K562 (cell line): ENCODE data around the gene CLCN1. TPM values are rescaled to one million over a fixed set of nuclear protein-coding genes. Genes with fewer than 3 reads are reported as not detected.

Source experiments
- ATAC-seq: fragments of 200-7000 bp; cut with Tn5 transposase; 3 replicates; pipeline ENCODE4 v1.9.1; 2020; ENCODE audit warnings: moderate library complexity
- BruUV-seq: library from RNA; stranded (reverse); fragments of 400-500 nt; replicated peaks from 2 replicates; lab custom pipeline; 2021; lab: Mats Ljungman, UMichigan
- CTCF ChIA-PET: fragments of 300-600 bp; formaldehyde crosslinking; extraction: SDS; loops from one replicate; lab custom pipeline; 2021; ENCODE audit warnings: low intra/inter-chr PET ratio; lab: Yijun Ruan, JAX
- POLR2A ChIA-PET: fragments of 300-600, 350-650 bp; sonication (Branson Sonifier 250); formaldehyde crosslinking; extraction: SDS; loops from one replicate; lab custom pipeline; 2021; ENCODE audit warnings: antibody characterized with exemption, inconsistent platforms; lab: Yijun Ruan, JAX
- DNase-seq, 4 experiments: peaks; one replicate each; pipeline versions ENCODE4 v3.0.0 to v3.0.0-alpha.2; 2011 to 2018; ENCODE audit warnings: low spot score in 3 of 4, mixed read lengths in 3 of 4; ENCODE audit errors: extremely low read depth in 1 of 4
- FAIRE-seq: peaks from 2 replicates; lab custom pipeline; 2011; peaks lifted over from hg19 to GRCh38; lab: Jason Lieb, UNC
- H2AFZ ChIP-seq: 2 replicates; pipeline ENCODE4 v1.6.0; 2011; ENCODE audit warnings: low read depth, low read length, control low read depth, inconsistent platforms
- H3K27ac ChIP-seq: fragments of 200-600 bp; 3 replicates; pipeline ENCODE4 v1.8.0; 2011; ENCODE audit warnings: low read depth, mild to moderate bottlenecking, control low read depth, inconsistent platforms, low read length, moderate library complexity, mixed read lengths; ENCODE audit errors: extremely low read depth
- H3K27me3 ChIP-seq, 2 experiments: fragments of 300-600 bp in 1 of 2; 2 replicates in 1 of 2; 3 replicates in 1 of 2; pipeline versions ENCODE4 v1.6.0 to v1.8.0; 2011; ENCODE audit warnings: inconsistent platforms in 2 of 2, low read length in 2 of 2, mild to moderate bottlenecking in 1 of 2, mixed read lengths in 1 of 2, moderate library complexity in 1 of 2; ENCODE audit not compliant: control insufficient read depth in 2 of 2, insufficient read depth in 2 of 2
- H3K36me3 ChIP-seq: fragments of 300-600 bp; 3 replicates; pipeline ENCODE4 v1.8.0; 2011; ENCODE audit warnings: mild to moderate bottlenecking, low read length, inconsistent platforms; ENCODE audit not compliant: control insufficient read depth, insufficient read depth
- H3K4me1 ChIP-seq, 2 experiments: fragments of 200-600 bp in 1 of 2; replicated peaks in 1 of 2; 2 replicates in 1 of 2; 3 replicates in 1 of 2; pipeline versions ENCODE4 v1.5.1 to v1.8.0; 2011; ENCODE audit warnings: inconsistent platforms in 2 of 2, low read length in 2 of 2, mild to moderate bottlenecking in 1 of 2, mixed read lengths in 1 of 2, moderate library complexity in 1 of 2; ENCODE audit not compliant: control insufficient read depth in 2 of 2, insufficient read depth in 2 of 2
- H3K4me2 ChIP-seq: 2 replicates; pipeline ENCODE4 v1.6.1; 2011; ENCODE audit warnings: low read length, control low read depth, inconsistent platforms, mixed read lengths; ENCODE audit not compliant: insufficient read depth
- H3K4me3 ChIP-seq: fragments of 200-600 bp; sonication (generic), shearing (Covaris generic); 2 replicates; pipeline ENCODE4 v1.5.1; 2016; ENCODE audit warnings: control low read depth, inconsistent platforms
- H3K79me2 ChIP-seq: fragments of 200-600 bp; 3 replicates; pipeline ENCODE4 v1.8.0; 2011; ENCODE audit warnings: low read length, inconsistent platforms; ENCODE audit not compliant: control insufficient read depth, insufficient read depth
- H3K9ac ChIP-seq, 2 experiments: 2 replicates each; pipeline versions ENCODE4 v1.6.0 to v1.6.1; 2011; ENCODE audit warnings: low read depth in 2 of 2, low read length in 2 of 2, control low read depth in 1 of 2, inconsistent platforms in 1 of 2, mild to moderate bottlenecking in 1 of 2, mixed read lengths in 1 of 2; ENCODE audit not compliant: insufficient read depth in 1 of 2
- H3K9me1 ChIP-seq: one replicate; pipeline ENCODE4 v1.6.0; 2011; ENCODE audit warnings: inconsistent platforms, mild to moderate bottlenecking, low read length, moderate library complexity; ENCODE audit not compliant: control insufficient read depth, insufficient read depth
- H3K9me3 ChIP-seq: replicated peaks from 2 replicates; pipeline ENCODE4 v1.5.1; 2011; ENCODE audit warnings: low read depth, low read length, inconsistent platforms; ENCODE audit not compliant: control insufficient read depth, insufficient read depth
- H4K20me1 ChIP-seq: replicated peaks from 2 replicates; pipeline ENCODE4 v1.6.1; 2011; ENCODE audit warnings: low read length, inconsistent platforms, mixed read lengths; ENCODE audit not compliant: control insufficient read depth, insufficient read depth
- ARHGAP35 ChIP-seq: fragments of 450-650 bp; IDR thresholded peaks from 2 replicates; pipeline ENCODE4 v1.6.1; 2018; ENCODE audit not compliant: partially characterized antibody
- CBFA2T3 ChIP-seq: fragments of 450-650 bp; IDR thresholded peaks from 2 replicates; pipeline ENCODE4 v1.6.1; 2017
- KDM1A ChIP-seq, 2 experiments: fragments of 450-650 bp; IDR thresholded peaks; 2 replicates each; pipeline ENCODE4 v1.6.1; 2016; ENCODE audit warnings: mild to moderate bottlenecking in 2 of 2
- NKRF ChIP-seq: fragments of 450-650 bp; IDR thresholded peaks from 2 replicates; pipeline ENCODE4 v1.6.1; 2016; ENCODE audit warnings: borderline replicate concordance
- PHF21A ChIP-seq: fragments of 450-650 bp; IDR thresholded peaks from 2 replicates; pipeline ENCODE4 v1.6.1; 2017; ENCODE audit warnings: low read depth, borderline replicate concordance
- ZNF780A ChIP-seq: fragments of 250-450 bp; sonication (Bioruptor Pico); IDR thresholded peaks from 2 replicates; pipeline ENCODE4 v1.5.0; 2021; ENCODE audit warnings: mild to moderate bottlenecking
- WGBS: fragments of 100-300 bp; shearing (Covaris generic); methylation state at CpG from one replicate; pipeline ENCODE4 v1.1.6; 2016; ENCODE audit warnings: low coverage, mixed read lengths; ENCODE audit not compliant: insufficient coverage; ENCODE audit errors: missing lambda C conversion rate; 5-methylcytosine and 5-hydroxymethylcytosine counted together
- in situ Hi-C: fragments of 300-500 bp; cut with MboI; formaldehyde crosslinking; loops from 4 replicates; pipeline ENCODE4 v1.15.0; 2018; ENCODE audit warnings: inconsistent platforms, mixed read lengths
- intact Hi-C: fragments of 100-400 bp; cut with micrococcal nuclease; formaldehyde crosslinking; loops from 2 replicates; pipeline ENCODE4 v1.14.2; 2022
- polyA plus RNA-seq, 8 experiments: library from polyadenylated mRNA; depleted of rRNA in 4 of 8; stranded (reverse) in 5 of 8; unstranded in 3 of 8; fragments of >200 nt; fragmentation: Nextera tagmentation in 2 of 8; fragmentation: Illumina TruSeq in 1 of 8; extraction: Ambion mirVana in 2 of 8; extraction: Trizol in 1 of 8; gene quantifications; 2 replicates each; pipeline versions ENCODE4 v1.2.1 to v1.2.3, GENCODE V29; 2011 to 2014; ENCODE audit warnings: inconsistent platforms in 1 of 8, missing spikeins in 1 of 8
- total RNA-seq, 7 experiments: library from RNA; depleted of rRNA in 6 of 7; stranded (reverse); fragments of >200 nt in 6 of 7; fragmentation: Illumina TruSeq in 2 of 7; extraction: Trizol in 2 of 7; gene quantifications; 2 replicates each; pipeline versions ENCODE4 v1.2.1 to v1.2.3, GENCODE V29; 2011 to 2021; ENCODE audit warnings: low replicate concordance in 1 of 7
- TF ChIP-seq, protein P1 (sequence below): fragments of 250-450 bp; sonication (Bioruptor Pico); IDR thresholded peaks from 2 replicates; pipeline ENCODE4 v1.8.0; 2022; ENCODE audit warnings: inconsistent platforms
- TF ChIP-seq, protein P2 (sequence below): sonication (generic); formaldehyde crosslinking; IDR thresholded peaks from 2 replicates; pipeline ENCODE4 v1.8.1; 2023; ENCODE audit warnings: mild to moderate bottlenecking, missing genetic modification reagents
- TF ChIP-seq, protein P3 (sequence below): fragments of 450-650 bp; formaldehyde crosslinking; IDR thresholded peaks from 2 replicates; pipeline ENCODE4 v1.4.0; 2022; ENCODE audit warnings: missing genetic modification characterization

The CLCN1 gene
- total and polyA plus RNA-seq, 9 of the 15 experiments (the other 6 are each of a cell fraction or from before 2014, with no cell fraction given) = 0.01 to 0.11 (median 0.04) TPM; not detected in 4

DNA sequence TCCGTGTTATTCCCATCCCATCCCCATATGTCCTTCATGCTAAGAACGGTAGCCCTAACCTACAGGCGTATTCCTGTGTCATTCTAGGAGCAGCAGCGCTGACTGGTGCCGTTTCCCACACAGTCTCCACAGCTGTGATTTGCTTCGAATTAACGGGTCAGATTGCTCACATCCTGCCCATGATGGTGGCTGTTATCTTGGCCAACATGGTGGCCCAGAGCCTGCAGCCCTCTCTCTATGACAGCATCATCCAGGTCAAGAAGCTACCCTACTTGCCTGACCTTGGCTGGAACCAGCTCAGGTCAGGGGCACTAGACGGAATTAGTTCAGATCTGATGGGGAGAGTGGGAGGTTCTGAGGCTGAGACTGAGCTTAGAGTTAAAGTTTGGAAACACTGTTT is 25.9 kb downstream of the CLCN1 start:
- Histone ChIP-seq H3K9me1 (no peaks in the 10 kb centered on the region), H3K9me3 (no peaks in the 10 kb centered on the region), H3K4me2 (no peak overlapping the region), H3K27ac (no peak overlapping the region)
- intact Hi-C loops = no loop called here
- TF ChIP-seq KDM1A (IDR thresholded peaks at IDR 0.05) = peak in 1 of 2 experiments; percentile 65; a peak in 2 of 4 replicates
- TF ChIP-seq CBFA2T3 = peak; percentile 8; the same call in 1 of the 2 replicates
- 0 out of 2 replicates have a peak, but pooled peaks have one; percentile 51 for TF ChIP-seq PHF21A
- TF ChIP-seq, protein P1, sequence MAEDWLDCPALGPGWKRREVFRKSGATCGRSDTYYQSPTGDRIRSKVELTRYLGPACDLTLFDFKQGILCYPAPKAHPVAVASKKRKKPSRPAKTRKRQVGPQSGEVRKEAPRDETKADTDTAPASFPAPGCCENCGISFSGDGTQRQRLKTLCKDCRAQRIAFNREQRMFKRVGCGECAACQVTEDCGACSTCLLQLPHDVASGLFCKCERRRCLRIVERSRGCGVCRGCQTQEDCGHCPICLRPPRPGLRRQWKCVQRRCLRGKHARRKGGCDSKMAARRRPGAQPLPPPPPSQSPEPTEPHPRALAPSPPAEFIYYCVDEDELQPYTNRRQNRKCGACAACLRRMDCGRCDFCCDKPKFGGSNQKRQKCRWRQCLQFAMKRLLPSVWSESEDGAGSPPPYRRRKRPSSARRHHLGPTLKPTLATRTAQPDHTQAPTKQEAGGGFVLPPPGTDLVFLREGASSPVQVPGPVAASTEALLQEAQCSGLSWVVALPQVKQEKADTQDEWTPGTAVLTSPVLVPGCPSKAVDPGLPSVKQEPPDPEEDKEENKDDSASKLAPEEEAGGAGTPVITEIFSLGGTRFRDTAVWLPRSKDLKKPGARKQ (CRISPR knock-in tag) = no peak
- TF ChIP-seq, all 486 proteins: peak for 3
- under 1% methylated on average over 8 of the region's 8 CpGs for WGBS
- in situ Hi-C loops = no loop called here
- ChIA-PET POLR2A (no interaction called here), CTCF (no interaction called here)
- no peak for DNase-seq
- BruUV-seq = no TSS peak
- ATAC-seq = no peak
- H3K36me3 ChIP-seq = no peaks in the 10 kb centered on the region
- no peak overlapping the region for H3K9ac ChIP-seq
- no peak overlapping the region for H3K4me3 ChIP-seq
- H4K20me1 ChIP-seq = no peaks in the 10 kb centered on the region
- peaks cover 30 to 42% of the 10 kb centered on the region in 2 experiments for H3K27me3 ChIP-seq
- no peaks in the 10 kb centered on the region for H3K79me2 ChIP-seq
- no peak overlapping the region for H2AFZ ChIP-seq
- FAIRE-seq = no peak
- peaks cover 0 to 7% of the 10 kb centered on the region in 2 experiments; a peak in 2 of 5 replicates for H3K4me1 ChIP-seq

- Histone ChIP-seq H3K4me2 (no peak overlapping the region), H3K9me1 (no peaks in the 10 kb centered on the region), H2AFZ (no peak overlapping the region), H4K20me1 (no peaks in the 10 kb centered on the region), H3K27me3 (peaks cover 28 to 36% of the 10 kb centered on the region in 2 experiments), H3K9ac (no peak overlapping the region), H3K36me3 (no peaks in the 10 kb centered on the region), H3K9me3 (no peaks in the 10 kb centered on the region), H3K79me2 (no peaks in the 10 kb centered on the region), H3K4me1 (peaks cover 0 to 7% of the 10 kb centered on the region in 2 experiments; a peak in 2 of 5 replicates), H3K27ac (no peak overlapping the region), H3K4me3 (no peak overlapping the region)
- intact Hi-C loops (no loop called here), in situ Hi-C loops (no loop called here)
- no peak for DNase-seq
- no peak for ATAC-seq
- ChIA-PET CTCF (no interaction called here), POLR2A (interaction anchor here (0.9 kb wide), 1 partner anchor 109 kb away, joined by 3 read pairs; no protein-coding TSS in a partner anchor)
- WGBS = 3% methylated on average over 3 of the region's 3 CpGs
- FAIRE-seq = no peak
- BruUV-seq = no TSS peak
- TF ChIP-seq, protein P2, sequence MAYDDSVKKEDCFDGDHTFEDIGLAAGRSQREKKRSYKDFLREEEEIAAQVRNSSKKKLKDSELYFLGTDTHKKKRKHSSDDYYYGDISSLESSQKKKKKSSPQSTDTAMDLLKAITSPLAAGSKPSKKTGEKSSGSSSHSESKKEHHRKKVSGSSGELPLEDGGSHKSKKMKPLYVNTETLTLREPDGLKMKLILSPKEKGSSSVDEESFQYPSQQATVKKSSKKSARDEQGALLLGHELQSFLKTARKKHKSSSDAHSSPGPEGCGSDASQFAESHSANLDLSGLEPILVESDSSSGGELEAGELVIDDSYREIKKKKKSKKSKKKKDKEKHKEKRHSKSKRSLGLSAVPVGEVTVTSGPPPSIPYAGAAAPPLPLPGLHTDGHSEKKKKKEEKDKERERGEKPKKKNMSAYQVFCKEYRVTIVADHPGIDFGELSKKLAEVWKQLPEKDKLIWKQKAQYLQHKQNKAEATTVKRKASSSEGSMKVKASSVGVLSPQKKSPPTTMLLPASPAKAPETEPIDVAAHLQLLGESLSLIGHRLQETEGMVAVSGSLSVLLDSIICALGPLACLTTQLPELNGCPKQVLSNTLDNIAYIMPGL = no peak
- TF ChIP-seq, protein P3, sequence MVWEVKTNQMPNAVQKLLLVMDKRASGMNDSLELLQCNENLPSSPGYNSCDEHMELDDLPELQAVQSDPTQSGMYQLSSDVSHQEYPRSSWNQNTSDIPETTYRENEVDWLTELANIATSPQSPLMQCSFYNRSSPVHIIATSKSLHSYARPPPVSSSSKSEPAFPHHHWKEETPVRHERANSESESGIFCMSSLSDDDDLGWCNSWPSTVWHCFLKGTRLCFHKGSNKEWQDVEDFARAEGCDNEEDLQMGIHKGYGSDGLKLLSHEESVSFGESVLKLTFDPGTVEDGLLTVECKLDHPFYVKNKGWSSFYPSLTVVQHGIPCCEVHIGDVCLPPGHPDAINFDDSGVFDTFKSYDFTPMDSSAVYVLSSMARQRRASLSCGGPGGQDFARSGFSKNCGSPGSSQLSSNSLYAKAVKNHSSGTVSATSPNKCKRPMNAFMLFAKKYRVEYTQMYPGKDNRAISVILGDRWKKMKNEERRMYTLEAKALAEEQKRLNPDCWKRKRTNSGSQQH (CRISPR knock-in tag) = 0 out of 2 replicates have a peak, but pooled peaks have one; percentile 36
- TF ChIP-seq ARHGAP35 (no peak), ZNF780A (CRISPR knock-in tag) (no peak), NKRF (no peak)
Observed at GRCh38 chr7:143343596-143343995, 27.7 kb downstream of the CLCN1 start.
